CD8-positive, alpha-beta memory T cell (primary cell): ENCODE measurements around the gene P2RX3. TPM values are rescaled to one million over a fixed set of nuclear protein-coding genes. Genes with fewer than 3 reads are reported as not detected.
A peak's percentile ranks its signal among the peaks of the same experiment; 100 is the strongest.

Experiments
- CTCF ChIA-PET: fragments of 350-600 bp; sonication (Branson Sonifier 250); formaldehyde crosslinking; loops from one replicate; lab custom pipeline; 2021; ENCODE audit warnings: antibody characterized with exemption; lab: Charles Lee
- POLR2A ChIA-PET: fragments of 350-600 bp; sonication (Branson Sonifier 250); formaldehyde crosslinking; loops from one replicate; lab custom pipeline; 2021; ENCODE audit warnings: antibody characterized with exemption; lab: Charles Lee
- DNase-seq, 5 donors: peaks; one replicate each; pipeline versions ENCODE4 v3.0.0 to v3.0.0-alpha.2; 2020 to 2022; ENCODE audit warnings: mixed read lengths in 1 of 5
- H3K27ac ChIP-seq: one replicate; pipeline ENCODE4 v1.7.0; 2013; ENCODE audit warnings: low read depth, mild to moderate bottlenecking, low read length, moderate library complexity
- H3K27me3 ChIP-seq: 2 replicates; pipeline ENCODE4 v1.7.0; 2013; ENCODE audit warnings: low read length, mild to moderate bottlenecking; ENCODE audit not compliant: insufficient read depth, poor library complexity, severe bottlenecking
- H3K36me3 ChIP-seq: 2 replicates; pipeline ENCODE4 v1.7.0; 2013; ENCODE audit warnings: mild to moderate bottlenecking, low read length, moderate library complexity; ENCODE audit not compliant: insufficient read depth
- H3K4me1 ChIP-seq: 2 replicates; pipeline ENCODE4 v1.7.0; 2013; ENCODE audit warnings: mild to moderate bottlenecking, low read length, moderate library complexity; ENCODE audit not compliant: insufficient read depth
- H3K4me3 ChIP-seq: 2 replicates; pipeline ENCODE4 v1.7.0; 2013; ENCODE audit warnings: mild to moderate bottlenecking, low read length
- H3K9me3 ChIP-seq: 2 replicates; pipeline ENCODE4 v1.7.0; 2013; ENCODE audit warnings: mild to moderate bottlenecking, low read length
- H3K27ac Mint-ChIP-seq, 8 donors: one replicate each; pipeline ENCODE4 v1.8.0; 2020 to 2021; ENCODE audit warnings: mixed read lengths in 8 of 8, mild to moderate bottlenecking in 6 of 8, inconsistent platforms in 3 of 8, moderate library complexity in 3 of 8
- H3K27me3 Mint-ChIP-seq, 2 donors: one replicate each; pipeline ENCODE4 v1.8.0; 2020 to 2021; ENCODE audit warnings: mixed read lengths in 2 of 2, mild to moderate bottlenecking in 1 of 2, moderate library complexity in 1 of 2
- H3K36me3 Mint-ChIP-seq, 3 donors: one replicate each; pipeline ENCODE4 v1.8.0; 2020 to 2021; ENCODE audit warnings: mixed read lengths in 3 of 3, inconsistent platforms in 1 of 3, mild to moderate bottlenecking in 1 of 3
- H3K4me1 Mint-ChIP-seq, 3 donors: one replicate each; pipeline ENCODE4 v1.8.0; 2020 to 2021; ENCODE audit warnings: mixed read lengths in 3 of 3, inconsistent platforms in 1 of 3, mild to moderate bottlenecking in 1 of 3
- H3K4me3 Mint-ChIP-seq, 7 donors: one replicate each; pipeline ENCODE4 v1.8.0; 2020 to 2021; ENCODE audit warnings: mixed read lengths in 7 of 7, mild to moderate bottlenecking in 6 of 7, moderate library complexity in 4 of 7, inconsistent platforms in 2 of 7
- H3K9me3 Mint-ChIP-seq, 5 donors: one replicate each; pipeline ENCODE4 v1.8.0; 2020 to 2022; ENCODE audit warnings: mixed read lengths in 5 of 5, mild to moderate bottlenecking in 3 of 5, moderate library complexity in 2 of 5, inconsistent platforms in 1 of 5
- polyA plus RNA-seq: library from polyadenylated mRNA; unstranded; fragments of 300-500 nt; fragmentation: Illumina TruSeq; gene quantifications from one replicate; pipeline ENCODE4 v1.2.3, GENCODE V29; 2021
- total RNA-seq, 2 experiments: library from RNA; stranded (reverse); gene quantifications; one replicate each; pipeline ENCODE4 v1.2.3, GENCODE V29; 2021

P2RX3 gene
- total and polyA plus RNA-seq, 3 experiments from 2014 or later, result not detected

DNA sequence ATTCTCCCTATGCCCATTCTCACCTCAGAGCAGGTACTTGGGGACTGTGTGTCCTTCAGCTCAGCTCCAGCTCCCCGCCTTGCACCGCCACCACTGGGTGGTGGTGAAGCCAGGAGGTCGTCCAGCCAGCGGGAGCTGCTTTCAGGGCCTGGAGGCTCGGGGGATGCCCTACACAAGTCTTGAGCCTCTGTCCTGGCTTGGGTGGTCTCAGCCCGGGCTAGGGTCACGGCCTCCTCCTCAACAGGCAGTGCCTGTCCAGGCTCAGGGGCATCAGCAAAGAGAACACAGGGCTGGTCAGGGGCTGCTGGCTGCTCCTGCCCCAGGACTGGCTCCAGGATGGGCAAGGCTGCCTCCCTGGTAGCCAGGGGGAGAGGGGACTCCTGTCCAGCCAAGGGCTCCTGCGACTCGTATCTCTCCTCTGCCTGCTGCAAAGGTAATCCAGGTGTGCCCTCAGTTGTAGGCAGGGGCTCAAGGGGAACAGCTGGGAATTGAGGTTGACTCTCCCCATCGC, 25.6 kb upstream of the P2RX3 start:
- Histone ChIP-seq H3K27ac (no peak overlapping the region), H3K4me1 (peaks cover 8% of the 10 kb centered on the region), H3K36me3 (peaks cover 8% of the 10 kb centered on the region), H3K4me3 (no peak overlapping the region), H3K27me3 (no peaks in the 10 kb centered on the region), H3K9me3 (no peaks in the 10 kb centered on the region)
- peaks cover 8 to 17% (median 11%) of the 10 kb centered on the region in 3 donors for H3K4me1 Mint-ChIP-seq
- POLR2A ChIA-PET, result no interaction called here
- CTCF ChIA-PET, result no interaction called here
- H3K27me3 Mint-ChIP-seq, result no peaks in the 10 kb centered on the region
- peaks cover 0 to 10% (median 4%) of the 10 kb centered on the region in 3 donors for H3K36me3 Mint-ChIP-seq
- H3K4me3 Mint-ChIP-seq, result peak overlapping the region in 4 of 7 donors; percentile 35 to 65 (median 48)
- H3K27ac Mint-ChIP-seq, result peak overlapping the region in 2 of 8 donors; percentile 23 to 50
- no peak for DNase-seq
- no peaks in the 10 kb centered on the region for H3K9me3 Mint-ChIP-seq

DNA sequence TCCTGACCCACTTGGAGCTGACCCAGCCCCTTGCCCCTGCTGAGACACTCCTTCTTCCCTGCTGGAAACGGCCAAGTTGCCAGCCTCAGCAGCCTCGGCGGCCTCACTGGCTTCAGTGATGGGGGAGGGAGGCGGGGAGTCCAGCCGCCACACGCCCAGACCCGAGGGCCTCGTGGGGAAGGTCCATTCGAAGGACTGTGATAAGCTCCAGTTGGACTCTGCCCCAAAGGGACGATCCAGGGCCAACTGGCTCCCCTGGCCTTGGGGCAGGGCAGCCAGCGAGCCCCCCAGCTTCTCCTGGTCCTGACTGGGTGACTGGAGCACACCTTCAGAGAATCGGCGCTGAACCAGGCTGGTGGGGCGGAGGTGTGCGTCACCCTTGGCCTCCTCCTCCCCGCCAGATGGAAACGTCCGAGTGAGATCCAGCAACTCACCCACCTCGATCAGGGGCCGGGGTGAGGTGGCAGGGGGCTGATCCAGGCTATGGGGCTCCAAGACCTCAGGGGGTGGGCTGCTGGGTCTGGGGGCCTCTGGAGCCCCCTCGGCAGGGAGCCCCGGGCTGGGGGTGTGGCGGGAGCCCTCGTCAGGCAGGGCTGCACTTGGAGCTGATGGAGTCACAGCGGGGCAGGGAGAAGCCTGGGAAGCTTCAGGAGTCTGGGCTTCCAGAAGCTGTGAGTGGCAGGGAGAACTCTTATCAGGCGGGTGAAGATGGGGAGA, 24.9 kb upstream of the P2RX3 start:
- no peak for DNase-seq
- CTCF ChIA-PET, result no interaction called here
- Histone ChIP-seq H3K36me3 (peaks cover 10% of the 10 kb centered on the region), H3K27me3 (no peaks in the 10 kb centered on the region), H3K9me3 (no peaks in the 10 kb centered on the region), H3K4me3 (no peak overlapping the region), H3K27ac (no peak overlapping the region), H3K4me1 (peaks cover 8% of the 10 kb centered on the region)
- H3K9me3 Mint-ChIP-seq, result no peaks in the 10 kb centered on the region
- H3K4me3 Mint-ChIP-seq, result peak overlapping the region in 1 of 7 donors; percentile 65
- no peaks in the 10 kb centered on the region for H3K27me3 Mint-ChIP-seq
- POLR2A ChIA-PET, result no interaction called here
- H3K4me1 Mint-ChIP-seq, result peaks cover 8 to 17% (median 11%) of the 10 kb centered on the region in 3 donors
- no peak overlapping the region for H3K27ac Mint-ChIP-seq
- H3K36me3 Mint-ChIP-seq, result peaks cover 0 to 10% (median 4%) of the 10 kb centered on the region in 3 donors

- POLR2A ChIA-PET, result no interaction called here
- CTCF ChIA-PET, result no interaction called here
- peaks cover 8% of the 10 kb centered on the region for H3K4me1 ChIP-seq
Observed at GRCh38 chr11:57313788-57314135, 24.4 kb upstream of the P2RX3 start.

GRCh38 chr11:57314221-57314973, 23.8 kb upstream of the P2RX3 start:
- POLR2A ChIA-PET, result no interaction called here
- H3K4me1 ChIP-seq, result peaks cover 8% of the 10 kb centered on the region
- peaks cover 10% of the 10 kb centered on the region for H3K36me3 ChIP-seq
- DNase-seq, result no peak
- H3K4me3 ChIP-seq, result no peak overlapping the region
- H3K9me3 ChIP-seq, result no peaks in the 10 kb centered on the region
- Mint-ChIP-seq H3K36me3 (peaks cover 0 to 12% (median 4%) of the 10 kb centered on the region in 3 donors), H3K9me3 (no peaks in the 10 kb centered on the region), H3K27me3 (no peaks in the 10 kb centered on the region), H3K27ac (no peak overlapping the region), H3K4me3 (no peak overlapping the region), H3K4me1 (peaks cover 10 to 17% (median 11%) of the 10 kb centered on the region in 3 donors)
- CTCF ChIA-PET, result no interaction called here
- no peak overlapping the region for H3K27ac ChIP-seq
- no peaks in the 10 kb centered on the region for H3K27me3 ChIP-seq

More at GRCh38 chr11:57313788-57314135, 24.4 kb upstream of the P2RX3 start:
- Mint-ChIP-seq H3K4me1 (peaks cover 8 to 17% (median 11%) of the 10 kb centered on the region in 3 donors), H3K27me3 (no peaks in the 10 kb centered on the region), H3K9me3 (no peaks in the 10 kb centered on the region), H3K27ac (no peak overlapping the region), H3K4me3 (no peak overlapping the region), H3K36me3 (peaks cover 0 to 10% (median 4%) of the 10 kb centered on the region in 3 donors)
- Histone ChIP-seq H3K36me3 (peaks cover 10% of the 10 kb centered on the region), H3K4me3 (no peak overlapping the region), H3K27ac (no peak overlapping the region), H3K27me3 (no peaks in the 10 kb centered on the region), H3K9me3 (no peaks in the 10 kb centered on the region)
- no peak for DNase-seq

- no peaks in the 10 kb centered on the region for H3K9me3 ChIP-seq
- no peak for DNase-seq
- H3K4me3 Mint-ChIP-seq, result no peak overlapping the region
- ChIA-PET CTCF (no interaction called here), POLR2A (no interaction called here)
- H3K27me3 Mint-ChIP-seq, result no peaks in the 10 kb centered on the region
- H3K27ac ChIP-seq, result no peak overlapping the region
- no peaks in the 10 kb centered on the region for H3K27me3 ChIP-seq
- H3K4me1 ChIP-seq, result peaks cover 8% of the 10 kb centered on the region
- no peaks in the 10 kb centered on the region for H3K9me3 Mint-ChIP-seq
- H3K4me3 ChIP-seq, result no peak overlapping the region
- H3K36me3 Mint-ChIP-seq, result peaks cover 0 to 12% (median 4%) of the 10 kb centered on the region in 3 donors
- H3K27ac Mint-ChIP-seq, result no peak overlapping the region
- peaks cover 10 to 17% (median 11%) of the 10 kb centered on the region in 3 donors for H3K4me1 Mint-ChIP-seq
- H3K36me3 ChIP-seq, result peaks cover 10% of the 10 kb centered on the region
Observed at GRCh38 chr11:57315491-57315890, 22.7 kb upstream of the P2RX3 start.

GRCh38 chr11:57316017-57316416, 22.1 kb upstream of the P2RX3 start:
- H3K4me3 Mint-ChIP-seq, result no peak overlapping the region
- POLR2A ChIA-PET, result no interaction called here
- CTCF ChIA-PET, result no interaction called here

DNA sequence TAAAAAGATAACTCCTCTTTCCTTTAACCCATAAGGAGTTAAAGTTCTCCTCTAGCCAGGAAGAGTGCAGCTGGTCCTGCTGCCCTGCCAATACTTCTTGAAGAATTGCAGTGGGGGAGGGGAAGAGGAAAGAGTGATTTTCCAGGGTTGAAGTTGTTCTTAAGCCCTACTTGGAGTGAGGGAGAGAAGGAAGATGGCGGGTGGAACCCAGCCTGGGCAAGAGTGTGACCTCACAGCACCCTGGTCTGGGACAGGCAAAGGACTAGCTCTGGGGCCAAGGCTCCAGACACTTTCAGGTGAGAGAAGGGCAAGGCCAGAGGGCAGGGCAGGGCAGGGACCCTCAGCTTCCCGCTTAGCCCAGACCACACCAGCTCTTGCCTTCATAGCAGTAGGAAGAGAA, 20.0 kb upstream of the P2RX3 start:
- Mint-ChIP-seq H3K27ac (no peak overlapping the region), H3K4me3 (no peak overlapping the region), H3K4me1 (peaks cover 11 to 16% (median 11%) of the 10 kb centered on the region in 3 donors), H3K27me3 (peaks cover 0 to 2% of the 10 kb centered on the region in 2 donors), H3K9me3 (no peaks in the 10 kb centered on the region), H3K36me3 (peaks cover 0 to 10% (median 2%) of the 10 kb centered on the region in 3 donors)
- no peak for DNase-seq
- H3K4me3 ChIP-seq, result no peak overlapping the region
- H3K9me3 ChIP-seq, result no peaks in the 10 kb centered on the region
- ChIA-PET CTCF (interaction anchor here (1.3 kb wide), 1 partner anchor 12 kb away, joined by 4 read pairs; no protein-coding TSS in a partner anchor), POLR2A (no interaction called here)
- no peak overlapping the region for H3K27ac ChIP-seq
- no peaks in the 10 kb centered on the region for H3K27me3 ChIP-seq
- peaks cover 10% of the 10 kb centered on the region for H3K36me3 ChIP-seq
- H3K4me1 ChIP-seq, result no peaks in the 10 kb centered on the region

More at GRCh38 chr11:57316017-57316416, 22.1 kb upstream of the P2RX3 start:
- Mint-ChIP-seq H3K27ac (no peak overlapping the region), H3K36me3 (peaks cover 0 to 12% (median 4%) of the 10 kb centered on the region in 3 donors), H3K27me3 (peaks cover 0 to under 1% of the 10 kb centered on the region in 2 donors), H3K4me1 (peaks cover 10 to 12% (median 11%) of the 10 kb centered on the region in 3 donors), H3K9me3 (no peaks in the 10 kb centered on the region)
- Histone ChIP-seq H3K27ac (no peak overlapping the region), H3K4me3 (no peak overlapping the region), H3K27me3 (no peaks in the 10 kb centered on the region), H3K36me3 (peaks cover 10% of the 10 kb centered on the region), H3K9me3 (no peaks in the 10 kb centered on the region), H3K4me1 (peaks cover 8% of the 10 kb centered on the region)
- no peak for DNase-seq
